ENCODE measurements around the gene RDH13.
"Not testable (repeated sequence)": the region's sequence is repeated elsewhere in the genome, so short reads cannot be mapped to it uniquely, and the experiment has no call there.

Gene RDH13

DNA sequence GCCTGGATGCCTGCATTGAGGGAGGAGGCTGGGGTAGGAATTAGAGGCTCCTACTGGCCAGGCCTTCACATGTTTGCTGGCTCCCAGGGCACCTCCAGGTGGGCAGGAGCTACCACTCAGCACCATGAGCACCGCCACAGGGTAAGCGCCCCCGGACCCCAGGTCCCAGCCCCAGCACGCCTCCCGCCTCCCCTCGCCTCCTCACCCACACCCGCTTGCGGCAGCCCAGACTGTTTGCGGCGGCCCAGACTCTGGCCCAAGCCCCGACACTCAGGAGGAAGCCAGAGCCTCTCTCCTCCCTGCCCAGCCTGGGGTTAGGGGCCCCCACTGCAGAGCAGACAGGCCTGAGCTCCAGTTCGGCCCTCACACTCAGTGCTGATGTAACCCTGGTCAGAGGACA lies 13.4 kb upstream of the RDH13 start:
- no peak for DNase-seq (ENCODE audit: low read depth)

DNA sequence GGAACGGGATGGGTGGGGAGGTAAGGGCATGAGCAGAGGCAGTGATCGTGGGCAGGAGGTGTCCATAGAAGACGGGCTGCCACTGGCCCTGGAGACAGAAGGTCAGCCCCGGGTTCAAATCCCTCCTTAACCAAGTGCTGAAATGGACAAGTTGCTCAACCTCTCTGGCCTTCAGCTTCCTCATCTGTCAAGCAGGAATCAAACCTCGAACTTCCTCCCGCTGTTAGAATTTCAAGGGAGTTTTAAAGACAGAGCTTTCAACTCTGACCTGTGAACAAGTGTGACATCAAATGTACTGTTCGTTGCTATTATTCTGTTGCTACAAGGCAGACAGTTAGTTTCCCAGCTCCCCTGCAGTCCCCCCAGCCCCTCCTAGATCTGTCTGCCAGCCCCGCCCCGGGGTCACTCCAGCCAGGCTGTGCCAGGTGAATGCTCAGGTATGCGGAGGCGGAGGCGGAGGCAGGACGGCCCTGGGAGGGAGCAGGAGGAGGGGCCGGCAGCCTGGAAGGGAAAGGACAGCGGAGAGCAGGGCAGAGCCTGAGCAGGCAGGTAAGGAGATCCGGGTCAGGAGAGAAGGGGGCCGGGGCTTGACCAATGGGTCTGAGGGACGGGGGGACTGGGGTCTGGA lies 12.5 kb upstream of the RDH13 start, which contains the start of gene EPS8L1:
TSS of gene EPS8L1 (plus strand) at position 499 of the 628 bp plus-strand sequence. CDS start 576 bp downstream, outside the sequence.
- DNase-seq (ENCODE audit: low read depth): no peak

DNA sequence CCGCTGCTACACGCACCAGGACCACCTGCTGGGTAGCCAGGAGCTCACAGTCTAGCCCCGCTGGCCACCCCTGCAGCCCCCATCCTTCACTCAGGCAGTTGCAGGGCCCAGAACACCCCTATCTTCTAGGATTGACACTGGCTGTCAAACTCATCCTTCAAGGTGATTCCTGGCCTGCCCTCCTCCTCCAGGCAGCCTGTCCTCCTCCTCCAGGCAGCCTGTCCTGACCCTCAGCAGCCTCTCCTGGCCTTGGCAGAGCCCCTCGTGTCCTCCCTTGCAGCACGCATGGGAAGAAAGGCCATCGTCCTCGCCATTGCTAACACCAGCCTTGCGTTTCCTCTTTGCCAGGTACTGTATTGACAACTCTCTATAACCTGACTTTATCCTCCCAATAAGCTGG lies 9.0 kb upstream of the RDH13 start:
- DNase-seq (ENCODE audit: low read depth): no peak

DNA sequence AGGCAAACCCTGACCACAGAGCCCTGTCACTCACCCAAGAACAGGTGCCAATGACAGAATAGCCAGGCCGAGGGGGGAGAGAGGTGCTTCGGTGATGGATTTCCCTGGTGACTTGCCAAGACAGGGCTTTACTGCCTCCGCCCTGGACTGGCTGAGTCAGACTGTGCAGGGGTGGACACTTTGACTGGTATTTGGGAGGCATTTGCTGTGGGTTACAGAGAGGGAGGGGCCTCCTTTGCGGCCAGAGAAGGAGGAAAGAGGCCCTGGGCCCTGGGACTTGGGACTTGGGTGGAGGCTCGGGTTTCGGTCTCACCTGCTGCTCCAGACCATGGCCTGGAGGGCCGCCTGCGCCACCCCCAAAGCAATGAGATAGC lies 8.2 kb upstream of the RDH13 start:
- no peak for DNase-seq (ENCODE audit: low read depth)

DNA sequence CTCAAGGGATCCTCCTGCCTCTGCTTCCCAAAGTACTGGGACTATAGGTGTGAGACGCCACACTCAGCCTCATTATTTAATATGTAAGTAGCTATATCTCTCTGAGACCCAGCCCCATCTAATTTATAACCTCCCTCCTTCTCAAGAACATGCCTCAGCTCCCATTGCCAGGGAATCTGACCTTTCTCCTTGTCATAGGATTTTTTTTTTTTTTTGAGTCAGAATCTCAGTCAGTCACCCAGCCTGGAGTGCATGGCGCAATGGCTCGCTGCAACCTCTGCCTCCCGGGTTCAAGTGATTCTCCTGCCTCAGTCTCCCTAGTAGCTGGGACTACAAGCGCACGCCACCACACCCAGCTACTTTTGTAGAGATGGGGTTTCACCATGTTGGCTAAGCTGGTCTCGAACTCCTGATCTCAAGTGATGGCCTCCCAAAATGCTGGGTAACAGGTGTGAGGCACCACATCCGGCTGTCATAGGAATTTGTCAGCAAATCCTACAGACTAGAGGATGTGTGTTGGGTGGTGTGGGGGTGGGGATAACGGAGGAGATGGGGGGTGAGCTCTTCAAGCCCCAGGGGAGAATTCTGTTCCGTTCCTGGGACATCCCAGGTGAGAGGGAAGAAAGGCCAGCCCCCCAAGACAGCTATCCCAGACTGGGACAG lies 7.6 kb upstream of the RDH13 start:
- no peak for DNase-seq (ENCODE audit: low read depth)

DNA sequence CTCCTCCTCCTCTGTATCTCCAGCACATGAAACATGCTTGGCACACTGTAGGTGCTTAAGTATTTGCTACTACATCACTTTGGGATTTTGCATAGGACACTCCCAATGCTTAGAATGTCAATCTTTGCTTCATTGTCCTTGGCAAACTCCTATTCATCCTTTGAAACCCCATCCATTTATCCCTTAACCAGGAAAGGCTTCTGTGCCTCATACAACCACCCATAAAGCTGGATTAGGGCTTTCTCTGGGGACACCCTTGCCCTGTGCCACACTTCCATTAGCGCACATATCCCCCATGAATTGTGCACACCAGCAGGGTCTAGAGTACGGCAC lies 6.9 kb upstream of the RDH13 start:
- no peak for DNase-seq (ENCODE audit: low read depth)

DNA sequence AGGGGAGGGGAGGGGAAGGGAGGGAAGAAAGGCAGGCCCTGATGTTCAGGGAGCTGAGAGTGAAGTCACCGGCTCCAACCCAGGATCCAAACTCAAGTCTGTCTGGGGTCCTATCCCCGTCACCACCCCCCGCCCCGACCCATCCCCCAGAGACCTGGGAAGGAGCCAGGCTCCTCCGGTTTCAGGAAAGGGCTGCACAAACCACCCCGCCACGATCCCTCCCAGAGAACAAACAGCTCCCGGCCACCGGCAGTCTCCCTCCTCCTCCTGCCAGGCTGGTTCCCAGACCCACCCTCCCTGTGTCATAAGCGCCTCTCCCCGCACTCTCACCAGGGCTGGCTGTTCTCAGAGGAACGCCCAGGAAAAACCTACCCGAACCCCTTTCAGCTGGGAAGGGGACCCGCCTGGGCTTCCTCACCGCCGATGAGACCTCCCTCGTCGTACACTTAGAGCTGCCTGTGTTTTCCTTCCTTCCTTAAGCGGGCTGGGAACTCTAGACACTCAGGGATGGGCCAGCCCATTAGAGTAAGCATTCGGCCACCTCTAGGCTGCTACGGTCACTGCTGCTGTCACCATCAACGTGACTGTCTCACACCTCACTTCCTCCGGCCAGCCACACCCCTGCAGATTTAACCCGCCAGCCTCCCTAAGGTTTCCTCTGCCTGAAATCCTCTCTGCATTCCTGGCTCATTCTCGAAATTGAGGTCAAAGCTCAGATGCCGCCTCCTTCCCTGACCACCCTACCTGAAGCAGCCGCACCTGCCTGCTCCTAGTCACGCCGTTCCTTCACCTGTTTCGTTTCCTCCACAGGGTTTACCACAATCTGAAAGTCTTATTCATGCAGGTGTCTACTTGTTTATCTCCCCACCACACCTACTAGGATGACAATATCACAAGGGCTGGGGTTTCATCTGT lies 6.3 kb upstream of the RDH13 start:
- no peak for DNase-seq (ENCODE audit: low read depth)

DNA sequence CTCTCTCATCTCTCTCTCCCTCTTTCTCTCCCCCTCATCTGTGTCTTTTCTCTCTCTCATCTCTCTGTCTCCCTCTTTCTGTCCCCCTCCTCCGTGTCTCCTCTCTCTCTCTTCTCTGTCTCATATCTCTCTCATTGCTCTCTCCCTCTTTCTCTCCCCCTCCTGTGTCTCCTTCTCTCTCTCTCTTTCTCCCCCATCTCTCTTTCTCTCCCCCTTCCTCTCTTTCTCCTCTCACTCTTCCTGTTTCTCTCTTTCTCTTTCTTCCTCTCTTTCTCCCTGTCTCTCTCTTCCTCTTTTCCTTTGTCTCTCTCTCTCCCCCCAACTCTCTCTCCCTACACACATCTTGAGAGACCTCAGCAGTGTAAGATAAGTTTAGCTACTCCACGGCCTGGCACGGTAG lies 4.9 kb upstream of the RDH13 start:
- no peak for DNase-seq (ENCODE audit: low read depth)

DNA sequence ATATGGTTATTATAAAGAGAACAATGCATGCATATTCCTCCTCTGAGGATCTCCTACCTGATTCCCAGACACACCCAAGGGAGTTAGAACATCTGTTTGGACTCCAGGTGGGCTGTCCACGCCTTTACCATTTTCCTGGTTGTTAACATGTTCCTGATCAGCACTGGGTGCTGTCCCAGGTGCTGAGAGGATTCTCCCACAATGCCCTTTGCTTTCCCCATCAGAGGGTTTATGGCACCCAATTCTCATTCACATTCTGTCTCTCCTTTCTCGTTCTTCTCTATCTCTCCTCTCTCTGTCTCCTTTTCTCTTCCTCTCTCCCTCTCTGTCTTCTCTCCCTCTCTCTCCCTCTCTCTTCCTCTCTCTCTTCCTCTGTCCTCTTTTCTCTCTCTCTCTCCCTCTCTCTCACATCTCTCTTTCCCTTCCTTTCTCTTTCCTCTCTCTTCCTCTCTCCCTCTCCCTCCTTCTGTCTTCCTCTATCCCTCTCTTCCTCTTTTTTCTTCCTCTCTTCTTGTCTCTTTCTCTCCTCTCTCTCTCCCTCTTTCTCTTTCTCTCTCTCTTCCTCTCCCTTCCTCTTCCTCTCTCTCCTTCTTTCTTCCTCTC lies 3.3 kb upstream of the RDH13 start:
- no peak for DNase-seq (ENCODE audit: low read depth)

DNA sequence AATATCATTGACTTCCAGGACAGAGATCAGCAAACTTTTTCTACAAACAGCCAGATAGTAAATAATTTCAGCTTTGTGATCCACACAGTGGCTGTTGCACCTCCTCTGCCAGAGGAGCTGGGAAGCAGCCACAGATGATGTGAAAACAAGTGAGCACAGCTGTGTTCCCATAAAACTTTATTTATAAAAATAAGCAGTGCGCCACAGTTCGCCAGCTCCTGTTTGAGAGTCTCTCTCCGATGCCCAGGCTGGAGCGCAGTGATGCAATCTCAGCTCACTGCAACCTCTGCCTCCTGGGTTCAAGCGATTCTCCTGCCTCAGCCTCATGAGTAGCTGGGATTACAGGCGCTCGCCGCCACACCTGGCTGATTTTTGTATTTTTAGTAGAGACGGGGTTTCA lies 2.6 kb upstream of the RDH13 start:
- DNase-seq (ENCODE audit: low read depth): not testable (repeated sequence)

DNA sequence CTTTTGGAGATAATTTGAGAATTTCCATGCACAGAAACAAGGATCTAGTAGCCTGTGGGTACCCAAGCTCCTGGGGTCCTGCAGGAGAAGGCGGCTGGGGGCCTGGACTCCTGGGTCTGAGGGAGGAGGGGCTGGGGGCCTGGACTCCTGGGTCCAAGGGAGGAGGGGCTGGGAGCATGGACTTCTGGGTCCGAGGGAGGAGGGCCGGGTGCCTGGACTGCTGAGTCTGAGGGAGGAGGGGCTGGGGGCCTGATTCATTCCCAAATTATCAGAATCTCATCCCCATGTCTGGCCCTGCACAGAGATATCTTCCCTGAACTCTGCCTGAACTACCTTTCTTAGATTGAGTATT lies 520 bp upstream of the RDH13 start:
- no peak for DNase-seq (ENCODE audit: low read depth)

DNA sequence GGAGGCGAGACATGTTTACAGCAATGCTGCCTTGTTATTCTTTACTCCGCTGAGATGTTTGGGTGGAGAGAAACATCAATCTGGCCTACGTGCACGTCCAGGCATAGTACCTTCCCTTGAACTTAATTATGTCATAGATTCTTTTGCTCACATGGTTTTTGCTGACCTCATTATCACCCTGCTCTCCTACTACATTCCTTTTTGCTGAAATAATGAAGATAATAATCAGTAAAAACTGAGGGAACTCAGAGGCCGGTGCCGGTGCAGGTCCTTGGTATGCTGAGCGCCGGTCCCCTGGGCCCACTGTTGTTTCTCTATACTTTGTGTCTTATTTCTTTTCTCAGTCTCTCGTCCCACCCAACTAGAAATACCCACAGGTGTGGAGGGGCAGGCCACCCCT lies 2.7 kb downstream of the RDH13 start:
- not testable (repeated sequence) for DNase-seq (ENCODE audit: low read depth)

DNA sequence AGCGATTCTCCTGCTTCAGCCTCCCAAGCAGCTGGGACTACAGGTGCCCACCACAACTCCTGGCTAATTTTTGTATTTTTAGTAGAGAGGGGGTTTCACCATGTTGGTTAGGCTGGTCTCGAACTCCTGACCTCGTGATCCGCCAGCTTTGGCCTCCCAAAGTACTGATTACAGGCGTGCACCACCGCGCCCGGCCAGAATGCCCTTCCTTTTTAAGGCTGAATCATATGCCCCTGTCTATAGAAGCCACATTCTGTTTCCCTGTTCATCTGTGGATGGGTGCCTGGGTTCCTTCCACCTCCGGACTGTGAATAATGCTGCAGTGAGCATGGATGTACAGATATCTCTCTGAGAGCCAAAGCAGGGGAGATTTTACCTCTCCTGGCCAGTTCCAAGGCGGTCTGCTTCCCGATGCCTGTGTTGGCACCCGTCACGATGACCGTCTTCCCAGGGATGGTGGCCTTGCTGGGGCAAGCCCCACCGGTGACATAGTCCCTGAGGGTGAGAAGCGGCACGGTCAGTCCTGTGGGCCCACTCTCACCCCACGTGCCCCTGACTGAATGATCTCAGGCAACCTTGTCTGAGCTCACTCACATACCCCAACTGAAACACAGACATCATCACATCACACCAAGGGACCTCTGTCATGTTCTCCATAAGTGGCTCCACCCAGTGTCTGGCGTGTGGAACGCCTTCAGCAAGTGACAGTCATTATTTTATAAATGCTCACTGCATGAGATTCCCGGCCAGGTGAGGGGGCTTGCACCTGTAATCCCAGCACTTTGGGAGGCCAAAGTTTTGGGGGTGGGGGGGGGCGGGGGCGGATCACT lies 4.0 kb downstream of the RDH13 start:
- DNase-seq (ENCODE audit: low read depth): no peak

DNA sequence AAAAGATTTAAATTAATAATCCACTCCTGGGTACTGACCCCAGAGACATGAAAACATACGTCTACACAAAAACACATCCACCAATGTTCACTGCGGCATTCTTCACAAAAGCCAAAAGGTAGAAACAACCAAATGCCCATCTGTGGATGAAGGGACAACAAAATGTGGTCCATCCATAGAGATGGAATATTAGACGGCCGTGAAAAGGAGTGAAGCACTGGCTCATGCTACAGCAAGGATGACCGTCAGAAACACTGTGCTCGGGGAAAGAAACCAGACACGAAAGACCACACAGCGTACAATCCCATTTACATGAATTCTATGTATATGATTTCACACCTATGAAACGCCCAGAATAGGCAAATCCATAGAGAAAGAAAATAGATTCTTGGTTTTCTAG lies 6.1 kb downstream of the RDH13 start:
- no peak for DNase-seq (ENCODE audit: low read depth)

DNA sequence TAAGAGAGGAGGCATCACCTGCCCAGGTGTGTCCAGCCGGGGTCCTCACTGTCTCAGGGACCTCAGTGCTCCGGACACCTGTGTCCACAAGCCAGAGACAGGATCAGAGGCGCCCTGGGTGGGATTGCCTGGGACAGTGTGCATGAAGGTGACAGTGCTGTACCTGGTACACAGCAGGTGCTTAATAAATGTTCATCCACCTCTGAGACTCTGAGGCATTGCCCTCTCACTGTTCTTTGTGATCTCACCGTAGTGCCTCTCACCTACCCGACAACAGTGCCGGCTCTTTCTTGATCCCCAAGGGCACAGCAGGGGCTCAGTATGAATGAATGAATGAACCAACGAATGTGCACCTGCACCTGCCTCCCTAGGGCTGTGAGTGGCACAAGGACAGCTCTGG lies 9.2 kb downstream of the RDH13 start:
- no peak for DNase-seq (ENCODE audit: low read depth)

DNA sequence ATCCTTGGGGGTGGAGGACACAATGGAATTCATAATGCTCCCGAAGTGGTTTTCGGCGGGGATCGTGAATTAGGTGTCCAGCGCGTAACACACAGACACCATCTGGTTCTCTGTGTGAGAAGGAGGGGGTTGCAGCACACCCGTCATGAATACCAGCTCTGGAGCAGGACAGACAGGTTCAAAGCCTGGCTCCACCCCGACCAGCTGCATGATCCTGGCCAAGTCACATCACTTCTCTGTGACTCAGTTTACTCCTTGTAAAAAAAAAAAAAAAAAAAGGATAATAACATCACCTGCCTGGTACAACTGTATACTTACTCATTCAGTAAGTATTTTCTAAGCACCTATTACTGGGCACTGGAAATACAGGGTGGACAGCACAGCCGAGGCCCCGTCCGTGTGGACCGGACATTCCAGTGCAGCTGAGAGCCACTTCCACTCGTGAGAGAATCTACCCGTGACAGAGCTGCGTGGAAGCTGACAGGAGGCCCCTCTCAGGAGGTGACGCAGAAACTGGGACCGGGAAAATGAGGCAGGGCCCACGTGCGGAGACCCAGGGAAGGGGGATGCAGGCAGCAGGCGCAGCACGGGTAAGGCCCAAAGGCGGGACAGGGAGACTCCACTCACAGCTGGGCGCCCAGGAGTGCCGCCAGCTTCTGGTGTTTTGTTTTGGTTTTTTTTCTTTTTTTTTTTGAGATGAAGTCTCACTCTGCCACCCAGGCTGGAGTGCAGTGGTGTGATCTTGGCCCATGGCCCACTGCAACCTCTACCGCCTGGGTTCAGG lies 12.0 kb downstream of the RDH13 start:
- DNase-seq (ENCODE audit: low read depth): no peak

DNA sequence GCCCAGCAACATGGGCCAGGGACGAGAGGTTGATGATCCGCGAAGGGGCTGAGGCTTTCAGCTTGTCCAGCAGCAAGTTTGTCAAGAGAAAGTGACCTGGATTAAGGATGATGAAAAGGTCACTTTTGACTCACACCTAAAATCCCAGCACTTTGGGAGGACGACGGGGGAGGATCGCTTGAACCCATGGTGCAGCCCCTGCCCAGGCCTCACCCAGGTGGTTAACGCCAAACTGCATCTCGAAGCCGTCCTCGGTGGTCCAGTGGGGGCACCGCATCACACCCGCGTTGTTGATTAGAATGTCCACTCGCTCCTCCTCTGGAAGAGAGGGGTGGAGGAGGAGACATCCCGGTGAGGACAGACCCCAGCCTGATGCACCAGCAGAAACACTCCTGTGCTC lies 14.5 kb downstream of the RDH13 start:
- no peak for DNase-seq (ENCODE audit: low read depth)

DNA sequence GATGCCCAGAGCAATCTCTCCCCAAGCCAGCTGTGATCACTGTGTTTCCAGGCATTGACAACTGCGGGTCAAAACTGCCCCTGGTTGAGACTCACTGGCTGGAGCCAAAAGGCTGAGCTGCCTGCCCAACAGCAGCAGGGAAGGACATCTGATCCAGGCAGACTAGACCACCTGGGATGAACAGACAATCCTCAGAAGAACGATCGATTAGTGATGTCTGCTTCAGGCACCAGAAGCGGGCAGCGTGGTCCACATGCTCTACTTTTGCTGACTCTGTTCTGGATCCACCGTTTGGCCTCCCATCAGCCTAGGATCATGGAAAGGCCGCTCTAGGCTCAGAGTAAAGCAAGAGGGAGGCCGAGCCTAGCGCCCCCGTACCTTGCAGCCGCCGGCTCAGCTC lies 15.0 kb downstream of the RDH13 start:
- no peak for DNase-seq (ENCODE audit: low read depth)

DNA sequence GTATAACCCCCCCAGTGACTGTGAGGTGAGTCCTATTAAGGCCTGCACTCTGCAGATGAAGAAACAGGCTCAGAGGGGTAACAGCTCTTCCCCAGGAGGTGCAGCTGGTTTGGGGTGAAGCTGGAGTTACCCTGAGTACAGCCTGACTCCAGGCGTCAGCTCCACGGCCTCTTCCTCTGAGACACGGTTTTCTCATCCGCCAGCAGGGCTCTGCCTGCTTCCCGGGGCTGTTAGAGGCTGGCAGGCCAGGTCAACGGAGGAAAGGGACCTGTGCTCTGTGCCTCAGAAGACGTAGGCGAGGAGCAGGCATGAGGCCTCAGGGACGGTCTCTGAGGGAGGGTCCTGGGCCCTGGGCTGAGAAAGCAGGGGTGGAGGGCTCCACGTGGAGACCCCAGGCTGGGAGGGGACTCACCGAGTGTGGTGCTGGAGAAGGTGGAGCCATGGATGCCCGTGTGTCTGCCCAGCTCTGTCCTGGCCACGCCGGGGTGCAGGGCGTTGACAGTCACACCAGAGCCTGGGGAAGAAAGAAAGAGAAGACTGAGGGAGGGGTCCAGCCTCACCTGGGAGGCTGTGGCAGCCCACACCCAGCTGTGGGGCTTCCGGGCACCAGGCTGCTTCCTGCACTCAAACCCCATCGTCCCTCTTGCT lies 15.8 kb downstream of the RDH13 start:
- DNase-seq (ENCODE audit: low read depth): no peak
